Suprapubic skin (tissue), 3 donors: ENCODE results near the gene PIEZO1.

ENCODE experiments used
- POLR2AphosphoS5 ChIP-seq, 3 donors: sonication (generic); formaldehyde crosslinking; IDR thresholded peaks; one replicate each; pipeline ENCODE4 v1.6.1; 2017; ENCODE audit warnings: antibody characterized with exemption in 3 of 3
- TF ChIP-seq, protein P1 (sequence below), 2 donors: fragments of 200-600 bp in 1 of 2; fragments of 450-650 bp in 1 of 2; sonication (generic) in 1 of 2; IDR thresholded peaks; one replicate each; pipeline ENCODE4 v1.5.1; 2016 to 2019; ENCODE audit warnings: antibody characterized with exemption in 2 of 2, mild to moderate bottlenecking in 1 of 2, moderate library complexity in 1 of 2

DNA sequence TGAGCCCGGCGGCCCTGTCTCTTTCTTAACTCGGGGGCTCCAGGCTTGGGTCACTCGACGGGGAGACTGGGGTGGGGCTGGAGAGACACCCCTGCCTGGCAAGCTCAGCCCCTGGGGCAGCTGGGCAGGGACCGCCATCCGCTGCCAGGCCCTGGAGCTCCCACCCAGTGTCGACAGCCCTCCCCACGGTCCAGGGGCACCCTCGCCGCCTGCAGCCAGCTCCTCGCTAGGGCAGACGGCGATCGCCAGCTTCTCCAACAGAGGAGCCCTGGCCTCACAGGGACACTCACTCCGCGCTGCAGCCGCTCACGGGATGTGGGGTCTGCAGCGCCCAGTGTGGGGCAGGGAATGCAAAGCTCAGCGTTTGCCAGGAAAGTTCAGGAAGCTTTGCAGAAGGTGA, 42.7 kb upstream of the PIEZO1 start:
- TF ChIP-seq, protein P1, sequence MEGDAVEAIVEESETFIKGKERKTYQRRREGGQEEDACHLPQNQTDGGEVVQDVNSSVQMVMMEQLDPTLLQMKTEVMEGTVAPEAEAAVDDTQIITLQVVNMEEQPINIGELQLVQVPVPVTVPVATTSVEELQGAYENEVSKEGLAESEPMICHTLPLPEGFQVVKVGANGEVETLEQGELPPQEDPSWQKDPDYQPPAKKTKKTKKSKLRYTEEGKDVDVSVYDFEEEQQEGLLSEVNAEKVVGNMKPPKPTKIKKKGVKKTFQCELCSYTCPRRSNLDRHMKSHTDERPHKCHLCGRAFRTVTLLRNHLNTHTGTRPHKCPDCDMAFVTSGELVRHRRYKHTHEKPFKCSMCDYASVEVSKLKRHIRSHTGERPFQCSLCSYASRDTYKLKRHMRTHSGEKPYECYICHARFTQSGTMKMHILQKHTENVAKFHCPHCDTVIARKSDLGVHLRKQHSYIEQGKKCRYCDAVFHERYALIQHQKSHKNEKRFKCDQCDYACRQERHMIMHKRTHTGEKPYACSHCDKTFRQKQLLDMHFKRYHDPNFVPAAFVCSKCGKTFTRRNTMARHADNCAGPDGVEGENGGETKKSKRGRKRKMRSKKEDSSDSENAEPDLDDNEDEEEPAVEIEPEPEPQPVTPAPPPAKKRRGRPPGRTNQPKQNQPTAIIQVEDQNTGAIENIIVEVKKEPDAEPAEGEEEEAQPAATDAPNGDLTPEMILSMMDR (IDR thresholded peaks at IDR 0.05) = no peak
- TF ChIP-seq POLR2AphosphoS5 (IDR thresholded peaks at IDR 0.05) = no peak
